Stimulated activated CD4-positive, alpha-beta T cell treated with anti-CD3 and anti-CD28 coated beads, Interleukin-2, amount 100 ng/mL, for 48 hours (primary cell): ENCODE measurements around the gene HSDL2.

Experiments
- DNase-seq, 2 donors: peaks; one replicate each; pipeline ENCODE4 v3.0.0-alpha.2; 2020

HSDL2 gene

DNA sequence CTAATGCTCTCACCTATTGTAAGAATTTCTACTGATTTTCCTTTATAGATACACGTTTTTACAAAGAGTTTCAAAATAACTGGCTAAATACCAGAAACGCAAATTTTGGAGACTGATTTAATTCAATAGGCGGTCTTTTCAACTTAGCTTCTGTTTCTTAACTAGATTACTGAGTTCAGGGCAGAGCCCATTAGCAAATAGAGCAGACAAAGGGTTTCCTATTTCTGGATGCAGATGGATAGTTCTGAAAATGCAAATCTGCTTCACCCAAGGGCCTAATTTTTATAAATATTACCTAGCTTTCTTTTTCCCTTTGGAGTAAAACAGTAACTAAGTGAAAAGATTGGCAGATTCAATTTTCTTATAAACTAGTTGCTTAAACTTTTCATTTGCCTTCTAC, 93.1 kb downstream of the HSDL2 start:
- no peak for DNase-seq

DNA sequence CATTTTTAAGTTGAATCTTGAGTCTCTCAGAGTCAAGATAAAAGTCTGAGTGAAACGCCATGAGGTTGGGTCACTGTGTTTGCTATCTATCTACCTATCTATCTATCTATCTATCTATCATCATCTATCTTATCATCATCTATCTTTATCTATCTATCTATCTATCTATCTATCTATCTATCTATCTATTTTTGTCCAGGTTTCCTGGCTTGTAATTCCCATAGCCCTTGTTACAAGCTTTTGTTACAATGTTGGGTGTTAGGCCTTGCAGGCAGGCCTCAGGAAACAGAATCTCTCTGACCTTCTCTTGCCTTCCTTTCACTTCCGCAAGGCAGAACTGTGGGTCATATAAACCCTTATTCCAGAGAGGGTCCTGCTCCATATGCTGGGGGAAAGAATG, 94.1 kb downstream of the HSDL2 start:
- DNase-seq = no peak

DNA sequence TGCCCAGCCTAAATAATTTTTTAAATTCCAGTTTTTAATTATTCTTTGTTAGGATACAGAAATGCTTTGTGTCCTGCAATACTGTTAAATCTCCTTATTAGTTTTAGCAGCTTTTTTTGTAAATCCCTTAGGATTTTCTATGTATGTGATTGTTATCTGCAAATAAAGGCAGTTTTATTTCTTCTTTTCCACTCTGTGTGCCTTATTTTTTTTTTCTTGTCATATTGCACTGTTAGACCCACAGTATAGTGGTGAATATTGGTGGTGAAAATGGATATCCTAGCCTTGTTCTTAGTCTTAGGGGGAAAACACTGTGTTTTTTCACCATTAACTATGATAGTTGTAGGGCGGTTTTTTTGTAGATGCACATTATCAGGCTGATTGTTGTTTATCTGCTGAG, 95.4 kb downstream of the HSDL2 start:
- DNase-seq = no peak

DNA sequence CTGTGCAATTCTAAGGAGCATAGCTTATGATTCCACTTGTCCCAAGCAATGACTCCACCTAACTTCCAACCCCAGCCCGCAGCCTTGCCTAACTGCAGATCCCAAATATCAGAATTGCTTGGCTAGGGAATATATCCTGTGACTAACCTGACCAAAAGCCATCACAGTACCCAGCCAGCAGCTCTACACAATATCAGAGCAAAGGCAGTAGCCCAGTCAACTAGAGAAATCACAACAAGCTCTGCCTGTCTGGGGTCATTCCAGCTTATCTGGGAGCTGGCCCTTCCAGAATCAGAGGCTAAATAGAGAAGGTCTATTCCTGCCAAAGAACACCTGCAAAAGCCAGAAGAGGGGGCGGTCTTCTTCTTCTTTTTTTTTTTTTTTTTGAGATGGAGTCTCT, 97.4 kb downstream of the HSDL2 start:
- no peak for DNase-seq

DNA sequence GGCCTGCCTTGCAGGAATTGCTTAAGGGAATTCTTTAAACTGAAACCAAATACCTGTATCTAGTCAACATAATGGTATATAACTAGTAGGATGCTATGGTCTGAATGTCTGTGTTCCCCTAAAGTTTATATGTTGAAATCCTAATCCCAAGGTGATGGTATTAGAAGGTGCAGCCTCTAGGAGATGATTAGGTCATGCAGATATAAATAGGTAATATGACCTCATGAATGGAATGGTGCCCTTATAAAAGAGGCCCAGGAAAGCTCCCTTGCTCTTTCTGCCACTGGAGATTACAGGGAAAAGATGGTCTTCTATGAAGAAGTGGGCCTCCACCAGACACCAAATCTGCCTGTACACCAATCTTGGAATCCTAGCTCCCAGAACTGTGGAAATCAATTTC, 99.3 kb downstream of the HSDL2 start:
- DNase-seq = no peak

DNA sequence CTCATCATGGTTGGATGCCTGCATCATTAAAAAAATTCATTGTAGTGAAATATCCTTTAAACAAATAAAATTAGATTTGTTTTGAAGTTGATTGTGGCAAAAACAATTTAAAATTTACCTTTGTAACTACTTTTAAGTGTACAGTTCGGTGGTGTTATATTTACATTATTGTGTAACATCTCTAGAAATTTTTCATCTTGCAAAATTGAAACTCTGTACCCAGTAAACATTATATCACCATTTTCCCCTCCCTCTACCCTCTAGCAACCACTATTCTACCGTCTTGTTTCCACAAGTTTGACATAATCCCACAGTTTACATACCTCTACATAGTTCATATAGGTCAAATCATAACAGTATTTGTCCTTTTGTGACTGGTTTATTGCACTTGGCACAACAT, 104.7 kb downstream of the HSDL2 start:
- no peak for DNase-seq

DNA sequence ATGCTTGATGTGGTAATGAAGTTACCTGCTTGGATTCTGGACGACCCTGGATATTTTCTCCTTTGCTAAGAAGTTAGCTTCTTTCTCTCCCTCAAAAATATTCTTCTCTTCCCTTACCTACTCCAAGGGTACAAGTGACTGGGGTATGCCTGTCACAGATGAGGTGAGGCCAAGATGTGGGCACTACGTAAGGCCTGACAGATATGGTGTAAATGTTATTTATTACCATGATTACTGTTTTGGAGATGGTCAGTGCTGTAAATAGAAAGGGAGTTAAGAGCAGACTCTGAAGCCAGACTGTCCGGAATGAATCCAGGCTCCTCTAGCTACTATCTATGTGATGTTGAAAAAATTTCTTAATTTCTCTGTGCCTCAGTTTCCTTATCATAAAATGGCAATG, 105.7 kb downstream of the HSDL2 start:
- no peak for DNase-seq

DNA sequence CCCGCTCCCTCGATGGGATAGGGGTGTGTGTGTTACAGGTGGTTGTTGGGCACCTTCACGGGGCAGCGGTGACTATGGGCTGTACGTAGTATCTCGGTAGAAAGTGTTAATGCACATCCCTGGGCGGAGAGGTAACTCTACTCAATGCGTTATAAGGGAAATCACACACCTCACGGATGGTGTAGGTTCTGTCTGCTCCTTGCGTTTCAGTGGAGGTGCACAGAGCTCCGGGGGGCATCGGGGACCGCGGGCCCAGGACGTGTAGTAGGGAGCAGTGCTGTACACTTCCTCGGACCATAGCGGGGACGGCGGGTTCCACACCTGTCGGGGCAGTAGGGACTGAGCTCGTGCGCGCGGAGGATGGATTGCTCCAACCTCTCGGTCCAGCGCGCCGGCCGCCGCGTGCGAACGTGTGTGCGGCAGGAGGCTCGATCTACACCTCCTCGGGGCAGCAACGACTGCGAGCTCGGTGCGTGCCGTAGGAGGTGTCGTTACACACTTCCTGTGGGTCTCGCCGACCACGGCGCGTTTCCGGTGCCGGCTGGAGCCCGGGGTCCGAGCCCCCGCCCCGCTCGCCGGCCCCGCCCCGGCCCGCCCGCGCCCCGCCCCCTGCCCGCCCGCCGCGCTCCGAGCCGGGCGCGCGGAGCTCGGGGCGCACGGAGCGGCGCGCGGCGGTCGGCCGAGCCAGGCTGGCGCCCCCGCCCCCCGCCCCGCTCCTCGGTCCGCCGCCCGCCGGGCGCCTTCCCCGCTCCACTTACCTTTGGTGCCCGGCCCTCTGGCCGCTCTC, 106.5 kb downstream of the HSDL2 start, which contains the start of gene KIAA1958:
Gene KIAA1958 (plus strand): TSS at position 607 of the 787 bp plus-strand sequence. CDS start 87,254 bp downstream, outside the sequence.
- DNase-seq = peak; percentile 79 to 80

DNA sequence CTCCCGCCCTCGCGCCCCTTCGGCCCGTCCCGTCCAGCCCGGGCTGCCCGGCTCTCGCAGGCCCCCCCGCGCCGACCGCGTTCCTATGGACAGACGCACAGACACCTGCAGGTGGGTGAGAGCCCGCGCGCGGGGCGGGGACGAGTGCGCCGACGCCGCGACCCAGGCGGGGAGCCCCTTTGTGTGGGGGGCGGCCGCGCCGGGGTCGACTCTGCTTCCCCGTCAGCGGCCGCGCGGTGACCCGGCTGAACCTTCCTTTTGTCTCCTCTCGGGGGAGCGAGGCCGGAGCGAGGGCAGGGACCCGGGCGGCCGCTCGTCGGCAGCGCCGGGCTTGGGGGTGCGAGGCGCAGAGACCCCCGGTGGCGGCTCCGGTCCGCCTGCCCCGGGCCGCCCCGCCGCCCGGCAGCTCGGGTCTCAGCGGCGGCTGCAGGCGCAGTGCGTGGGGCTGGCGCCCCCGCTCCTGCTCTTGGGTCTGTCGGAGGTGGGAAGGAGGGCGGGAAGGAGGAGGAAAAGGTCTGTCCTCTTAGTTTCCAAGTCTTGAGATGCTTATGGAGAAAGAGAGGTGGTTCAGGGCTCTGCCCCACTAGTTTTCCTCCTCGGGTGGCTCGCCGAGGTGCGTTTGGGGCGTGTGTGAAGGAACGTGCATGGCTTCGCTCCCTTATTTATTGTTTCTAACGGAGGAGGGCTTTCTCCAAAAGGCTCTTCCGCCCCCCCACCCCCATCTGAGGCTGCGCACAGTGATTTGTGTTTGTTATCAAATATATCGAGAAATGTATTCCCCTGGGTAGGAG, 107.3 kb downstream of the HSDL2 start:
- peak; percentile 27 to 31 for DNase-seq

DNA sequence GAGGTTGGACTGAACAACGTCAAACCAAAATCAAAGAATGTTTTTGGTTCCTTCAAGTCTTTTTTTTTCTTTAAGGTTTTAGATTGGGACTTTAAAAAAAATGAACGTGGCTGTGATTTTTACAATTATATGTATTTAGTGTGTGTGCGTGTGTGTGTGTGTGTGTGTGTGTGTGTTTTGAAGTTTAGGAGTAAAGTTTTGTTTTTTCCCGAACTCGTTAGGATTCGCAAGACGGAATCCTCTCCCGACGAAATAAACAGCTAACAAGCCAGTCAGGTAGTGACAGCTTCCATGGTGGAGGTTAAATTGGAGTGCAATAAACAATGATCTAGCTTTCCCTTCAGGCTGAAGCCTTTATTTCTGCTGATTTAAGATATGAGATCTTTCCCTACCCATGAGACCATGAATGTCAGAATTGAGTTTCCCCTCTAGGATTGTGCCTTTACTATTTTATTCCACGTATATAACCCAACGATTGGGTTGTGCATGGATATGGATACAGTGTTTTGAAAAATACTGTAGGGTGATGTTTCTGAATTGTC, 108.0 kb downstream of the HSDL2 start:
- DNase-seq = no peak

DNA sequence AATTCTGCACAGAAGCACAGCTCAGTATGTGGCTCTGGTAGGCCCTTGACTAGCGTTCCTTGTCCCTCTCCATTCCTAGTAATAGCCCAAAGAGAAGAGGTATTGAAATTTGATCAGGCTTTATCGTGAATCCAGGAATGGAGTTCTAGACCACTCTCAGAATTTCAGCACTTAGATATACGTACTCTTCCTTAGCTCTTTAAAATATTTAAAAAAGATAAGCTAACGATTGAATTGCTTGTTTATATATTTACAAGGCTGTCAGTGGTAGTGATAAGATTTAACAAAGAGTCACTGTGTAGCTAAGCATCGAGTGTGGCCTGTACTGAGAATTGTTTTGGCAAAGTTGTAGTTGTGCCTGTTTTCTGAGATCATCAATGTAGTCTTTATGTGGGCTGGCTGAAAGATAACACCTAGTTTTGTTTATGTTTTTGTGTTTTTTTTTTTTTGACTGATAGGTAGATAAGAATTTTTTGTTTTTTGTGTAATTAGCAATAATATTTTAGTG, 109.2 kb downstream of the HSDL2 start:
- DNase-seq = no peak

DNA sequence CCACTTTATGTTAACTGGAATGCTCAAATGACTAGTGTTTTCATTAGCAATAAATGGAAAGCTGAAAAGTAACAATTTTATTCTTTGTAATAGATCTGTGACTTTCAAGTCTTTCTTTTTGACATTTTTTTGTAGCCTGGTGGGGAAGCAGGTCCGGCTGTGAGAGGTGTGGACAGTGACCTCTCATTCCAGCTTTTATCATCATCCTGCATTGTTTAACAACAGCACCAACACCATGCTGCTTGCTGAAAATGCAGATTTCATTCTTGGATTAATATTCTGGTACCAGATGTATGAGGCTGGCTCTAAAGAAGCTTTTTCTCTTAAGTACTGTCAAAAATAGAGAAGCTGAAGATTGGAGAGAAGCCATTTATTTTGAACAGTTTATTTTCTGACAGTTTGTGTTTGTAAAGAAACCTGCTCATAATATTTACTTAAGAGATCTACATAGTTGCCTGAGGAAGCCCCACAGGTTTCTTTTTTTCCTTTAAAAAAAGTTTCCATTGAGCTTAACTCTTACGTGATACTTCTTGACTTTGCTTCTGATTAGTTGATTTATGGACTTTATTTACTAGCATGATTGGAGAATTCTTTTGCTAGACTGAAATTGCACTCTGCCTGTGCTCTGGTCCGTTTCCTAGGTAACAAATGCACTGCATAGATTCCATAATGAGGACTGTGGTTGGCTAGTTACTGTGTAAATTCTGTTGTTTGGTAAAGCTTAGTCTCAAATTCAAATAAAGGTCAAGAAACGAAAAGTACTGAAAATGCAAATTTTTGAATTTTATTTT, 110.2 kb downstream of the HSDL2 start:
- no peak for DNase-seq

DNA sequence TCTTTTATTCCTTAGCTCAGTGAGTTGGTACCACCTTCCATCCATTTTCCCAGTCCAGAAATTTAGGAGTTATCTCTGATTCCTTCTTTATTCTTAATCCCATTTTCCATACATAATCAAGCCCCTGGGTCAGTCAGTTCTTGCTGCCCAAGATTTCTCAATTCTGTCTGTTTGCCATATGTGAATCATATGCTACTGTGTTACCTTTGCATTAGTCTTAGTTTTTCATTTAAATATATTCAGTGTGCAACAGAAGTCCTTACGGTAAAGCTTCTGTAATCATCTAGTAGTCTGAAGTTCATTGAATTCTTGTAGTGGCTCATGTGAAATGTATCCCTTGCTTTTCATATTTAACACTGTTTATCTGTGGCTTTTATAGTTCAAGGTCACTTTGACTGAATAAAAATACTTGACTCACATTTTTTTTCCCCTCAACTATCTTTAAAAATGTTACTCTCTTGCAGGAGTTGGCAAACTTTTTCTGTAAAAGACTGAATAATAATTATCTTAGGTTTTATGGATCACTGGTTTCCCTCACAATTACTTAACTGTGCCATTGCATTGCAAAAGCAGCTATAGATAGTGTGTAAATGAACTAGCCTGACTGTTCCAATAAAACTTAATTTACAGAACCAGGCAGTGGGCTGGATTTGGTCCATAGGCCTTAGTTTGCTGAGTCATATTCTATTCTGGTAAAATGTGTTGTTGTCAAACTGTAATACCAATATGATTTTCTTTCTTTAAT, 113.7 kb downstream of the HSDL2 start:
- DNase-seq = no peak

DNA sequence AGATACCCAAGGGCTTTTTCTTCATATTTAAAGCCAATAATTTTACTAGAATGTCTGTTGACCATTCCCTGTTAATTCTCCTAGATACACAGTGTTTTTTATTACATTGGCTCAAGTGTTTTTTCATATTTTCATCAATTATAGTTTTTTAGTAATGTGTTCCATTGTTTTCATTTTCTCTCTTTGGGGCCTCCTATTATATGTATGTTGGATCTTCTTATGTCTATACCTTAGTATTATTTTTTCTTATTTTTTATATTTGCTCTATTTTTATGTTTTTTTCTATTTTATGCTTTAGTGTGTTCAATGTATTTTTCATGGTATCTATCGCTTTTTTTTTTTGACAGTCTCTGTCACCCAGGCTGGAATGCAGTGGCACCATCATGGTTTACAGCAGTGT, 114.2 kb downstream of the HSDL2 start:
- no peak for DNase-seq

DNA sequence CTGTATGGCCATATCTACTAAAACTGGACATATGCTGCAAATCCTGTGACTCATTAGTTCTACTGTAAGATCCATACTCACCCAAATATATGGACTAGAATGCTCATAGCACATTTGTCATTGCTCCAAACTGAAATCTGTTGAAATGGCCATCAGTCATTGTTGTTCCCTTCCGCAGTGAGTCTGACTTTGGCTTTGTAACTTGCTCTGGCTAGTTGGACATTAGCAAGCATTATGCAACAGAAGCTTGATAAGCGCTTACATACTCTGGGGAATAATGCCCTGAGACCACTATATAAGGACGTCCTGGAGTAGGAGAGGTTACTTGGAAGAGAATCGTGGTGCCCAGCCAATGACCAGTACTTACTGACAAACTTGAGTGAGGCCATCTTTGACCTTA, 115.7 kb downstream of the HSDL2 start:
- no peak for DNase-seq

DNA sequence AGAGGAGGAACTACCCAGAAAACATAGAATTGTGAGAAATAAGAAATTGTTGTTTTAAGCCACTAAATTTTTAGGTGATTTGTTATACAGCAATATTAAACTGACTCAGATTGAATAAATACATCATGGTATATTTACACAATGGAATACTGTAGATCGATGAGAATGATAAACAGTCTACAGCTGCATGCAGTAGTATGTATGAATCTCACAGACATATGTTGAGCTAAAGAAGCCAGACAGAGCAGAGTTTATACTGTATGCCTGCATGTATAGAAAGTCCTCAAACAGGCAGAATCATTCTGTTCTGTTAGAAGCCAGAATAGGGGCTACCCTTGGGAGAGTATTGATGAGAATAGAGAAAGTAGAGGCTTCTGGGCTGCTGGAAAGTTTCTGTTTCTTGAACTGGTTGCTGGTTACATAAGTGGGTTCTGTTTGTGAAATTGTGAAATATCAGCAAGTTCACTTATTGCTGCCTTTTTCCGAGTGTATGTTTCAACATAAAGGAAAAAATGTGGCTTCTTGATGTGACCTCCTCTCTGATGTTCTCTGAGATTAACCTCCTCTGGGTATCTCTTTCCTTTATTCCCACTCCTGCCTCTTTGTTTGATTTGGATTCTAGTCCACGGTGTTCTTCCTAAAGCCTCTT, 116.3 kb downstream of the HSDL2 start:
- no peak for DNase-seq

DNA sequence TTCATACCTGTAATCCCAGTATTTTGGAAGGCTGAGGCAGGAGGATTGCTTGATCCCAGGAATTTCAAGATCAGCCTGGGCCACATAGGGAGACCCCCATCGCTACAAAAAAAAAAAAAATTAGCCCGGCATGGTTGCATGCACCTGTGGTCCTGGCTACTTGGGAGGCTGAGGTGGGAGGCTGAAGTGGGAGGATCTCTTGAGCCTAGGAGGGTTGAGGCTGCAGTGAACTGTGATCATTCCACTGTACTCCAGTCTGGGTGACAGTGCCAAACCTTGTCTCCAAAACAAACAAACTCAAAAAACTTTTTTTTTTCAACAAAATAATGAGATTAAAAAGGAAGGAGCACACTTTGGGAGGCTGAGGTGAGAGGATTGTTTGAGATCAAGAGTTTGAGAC, 120.9 kb downstream of the HSDL2 start:
- DNase-seq = no peak

DNA sequence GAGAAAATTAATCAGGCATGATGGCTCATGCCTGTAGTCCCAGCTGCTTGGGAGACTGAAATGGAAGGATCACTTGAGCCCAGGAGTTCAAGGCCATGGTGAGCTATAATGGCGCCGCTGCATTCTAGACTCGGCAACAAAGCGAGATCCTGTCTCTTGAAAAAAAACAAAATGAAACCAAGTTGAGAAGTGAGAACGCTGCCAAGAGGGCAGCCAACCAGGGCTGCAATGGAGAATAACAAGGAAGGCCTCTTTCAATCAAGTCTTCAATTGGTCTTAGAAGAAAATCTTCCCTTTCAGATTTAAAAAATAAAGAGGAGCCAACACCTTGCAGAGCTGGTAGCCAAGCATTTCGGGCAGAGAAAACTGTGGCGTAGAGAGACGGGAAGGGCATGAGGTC, 121.4 kb downstream of the HSDL2 start:
- DNase-seq = no peak

DNA sequence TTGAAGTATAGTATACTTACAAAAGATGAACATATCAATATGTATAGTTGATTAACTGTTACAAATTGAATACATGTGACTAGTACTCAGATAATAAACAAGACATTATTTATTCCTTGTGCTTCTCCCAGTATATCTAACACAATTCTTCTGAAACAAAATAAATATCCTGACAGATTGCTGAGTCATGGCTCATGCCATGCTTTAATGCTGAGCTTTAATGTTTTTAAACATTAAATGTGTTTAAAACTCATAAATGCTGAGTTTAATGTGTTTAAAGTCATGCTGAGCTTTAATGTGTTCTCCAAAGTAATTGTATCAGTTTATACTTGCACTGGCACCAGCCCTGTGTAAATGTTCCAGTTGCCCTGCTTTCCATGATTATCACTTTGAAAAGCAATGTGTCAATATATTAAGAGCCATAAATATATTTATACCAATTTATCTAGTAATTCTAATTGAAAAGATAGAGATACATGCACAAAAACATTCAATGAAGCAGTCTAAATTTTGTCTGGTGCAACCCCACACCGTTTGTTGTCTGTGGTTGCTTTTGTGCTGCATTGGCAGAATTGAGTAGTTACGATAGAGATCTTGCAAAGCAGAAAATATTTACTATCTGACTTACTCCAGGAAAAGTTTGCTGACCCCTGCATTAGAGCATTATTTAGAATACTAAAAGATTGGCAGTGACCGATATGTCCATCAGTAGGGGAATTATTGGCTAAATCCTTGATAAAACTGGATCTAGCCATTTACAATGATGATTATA, 122.5 kb downstream of the HSDL2 start:
- no peak for DNase-seq

DNA sequence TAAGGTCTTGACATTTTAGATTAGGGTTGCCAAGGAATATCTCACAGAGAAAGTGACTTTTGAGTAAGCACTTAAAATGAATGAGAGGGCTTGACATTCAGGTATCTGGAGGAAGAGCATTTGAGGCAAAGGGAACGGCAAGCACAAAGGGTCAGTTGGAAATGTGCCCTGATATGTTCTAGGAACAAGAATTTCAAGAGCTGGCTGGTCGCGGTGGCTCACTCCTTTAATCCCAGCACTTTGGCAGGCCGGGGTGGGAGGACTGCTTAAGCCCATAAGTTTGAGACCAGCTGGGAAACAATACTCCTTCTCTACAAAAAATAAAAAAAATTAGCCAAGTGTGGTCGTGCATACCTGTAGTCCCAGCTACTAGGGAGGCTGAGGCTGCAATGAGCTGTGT, 123.3 kb downstream of the HSDL2 start:
- no peak for DNase-seq

DNA sequence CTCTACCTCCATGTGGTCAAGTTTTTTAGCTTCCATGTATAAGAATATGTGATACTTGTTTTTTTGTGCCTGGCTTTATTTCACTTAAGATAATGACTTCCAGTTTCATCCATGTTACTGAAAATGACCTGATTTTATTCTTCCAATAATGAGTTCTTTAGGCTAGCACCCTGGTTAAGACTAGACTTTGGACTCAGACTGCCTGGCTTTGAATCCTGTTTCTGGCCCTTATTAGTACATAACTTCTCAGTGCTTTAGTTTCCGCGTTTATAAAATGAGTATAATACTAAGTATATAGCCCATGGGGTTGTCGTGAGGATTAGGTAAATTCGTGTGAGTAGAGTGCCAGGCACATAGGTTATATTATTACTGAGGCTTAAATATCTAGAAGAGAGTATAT, 125.2 kb downstream of the HSDL2 start:
- DNase-seq = no peak
